Stimulated activated naive CD8-positive, alpha-beta T cell treated with anti-CD3 and anti-CD28 coated beads, Interleukin-15, Interleukin-2, amounts not matched to agents 100 U/mL and 50 U/mL, for 24 hours (primary cell): ENCODE results near the gene MICAL3.
"Not testable (repeated sequence)": the region's sequence is repeated elsewhere in the genome, so short reads cannot be mapped to it uniquely, and the experiment has no call there.

Experiments used
- ATAC-seq: fragments of 150-1000 bp; cut with Tn5 transposase; one replicate; pipeline ENCODE4 v1.10.0; 2021
- DNase-seq: peaks from one replicate; pipeline ENCODE4 v3.0.0; 2021

MICAL3 gene

GRCh38 chr22:18059094-18059417, 34.7 kb upstream of the MICAL3 start:
- DNase-seq (no peak), ATAC-seq (no peak)

- no peak for ATAC-seq
- no peak for DNase-seq
Measured at GRCh38 chr22:18058371-18059093, 34.2 kb upstream of the MICAL3 start.

- no peak for ATAC-seq
- DNase-seq = peak; percentile 17
Measured at GRCh38 chr22:18057568-18058209, 33.3 kb upstream of the MICAL3 start.

- peak; percentile 14 for DNase-seq
- no peak for ATAC-seq
Measured at GRCh38 chr22:18056807-18057474, 32.6 kb upstream of the MICAL3 start.

GRCh38 chr22:18056161-18056666, 31.9 kb upstream of the MICAL3 start:
- DNase-seq (no peak), ATAC-seq (no peak)

GRCh38 chr22:18055619-18056160, 31.3 kb upstream of the MICAL3 start:
- DNase-seq = no peak
- no peak for ATAC-seq

GRCh38 chr22:18053216-18053946, 29.0 kb upstream of the MICAL3 start:
- ATAC-seq, DNase-seq: not testable (repeated sequence)

- not testable (repeated sequence) for DNase-seq, ATAC-seq
Measured at GRCh38 chr22:18051113-18051512, 26.8 kb upstream of the MICAL3 start.

- DNase-seq (no peak), ATAC-seq (no peak)
Measured at GRCh38 chr22:18050065-18050464, 25.7 kb upstream of the MICAL3 start.

GRCh38 chr22:18048441-18048898, 24.1 kb upstream of the MICAL3 start:
- ATAC-seq (no peak), DNase-seq (no peak)

GRCh38 chr22:18048041-18048440, 23.7 kb upstream of the MICAL3 start:
- no peak for DNase-seq
- ATAC-seq = no peak

GRCh38 chr22:18045794-18046193, 21.4 kb upstream of the MICAL3 start:
- DNase-seq (no peak), ATAC-seq (no peak)

- DNase-seq (no peak), ATAC-seq (no peak)
Measured at GRCh38 chr22:18044548-18045271, 20.3 kb upstream of the MICAL3 start.

- no peak for DNase-seq
- ATAC-seq = no peak
Measured at GRCh38 chr22:18042685-18043084, 18.3 kb upstream of the MICAL3 start.

GRCh38 chr22:18040898-18041297, 16.5 kb upstream of the MICAL3 start:
- ATAC-seq, DNase-seq: not testable (repeated sequence)

- DNase-seq = no peak
- ATAC-seq = no peak
Measured at GRCh38 chr22:18035751-18036150, 11.4 kb upstream of the MICAL3 start.

- ATAC-seq (no peak), DNase-seq (no peak)
Measured at GRCh38 chr22:18034076-18034475, 9.7 kb upstream of the MICAL3 start.

GRCh38 chr22:18033204-18033998, 9.0 kb upstream of the MICAL3 start:
- ATAC-seq (no peak), DNase-seq (no peak)

- ATAC-seq (no peak), DNase-seq (no peak)
Measured at GRCh38 chr22:18032455-18033101, 8.2 kb upstream of the MICAL3 start.
